DMS153 treated with DMSO at 0.1 percent for 48 hours (cell line): ENCODE results near the gene CLEC14A.

Source experiments
- DNase-seq: peaks from one replicate; lab custom pipeline; 2025; ENCODE audit not compliant: unreplicated experiment; lab: John Stamatoyannopoulos, UW

The CLEC14A gene

DNA sequence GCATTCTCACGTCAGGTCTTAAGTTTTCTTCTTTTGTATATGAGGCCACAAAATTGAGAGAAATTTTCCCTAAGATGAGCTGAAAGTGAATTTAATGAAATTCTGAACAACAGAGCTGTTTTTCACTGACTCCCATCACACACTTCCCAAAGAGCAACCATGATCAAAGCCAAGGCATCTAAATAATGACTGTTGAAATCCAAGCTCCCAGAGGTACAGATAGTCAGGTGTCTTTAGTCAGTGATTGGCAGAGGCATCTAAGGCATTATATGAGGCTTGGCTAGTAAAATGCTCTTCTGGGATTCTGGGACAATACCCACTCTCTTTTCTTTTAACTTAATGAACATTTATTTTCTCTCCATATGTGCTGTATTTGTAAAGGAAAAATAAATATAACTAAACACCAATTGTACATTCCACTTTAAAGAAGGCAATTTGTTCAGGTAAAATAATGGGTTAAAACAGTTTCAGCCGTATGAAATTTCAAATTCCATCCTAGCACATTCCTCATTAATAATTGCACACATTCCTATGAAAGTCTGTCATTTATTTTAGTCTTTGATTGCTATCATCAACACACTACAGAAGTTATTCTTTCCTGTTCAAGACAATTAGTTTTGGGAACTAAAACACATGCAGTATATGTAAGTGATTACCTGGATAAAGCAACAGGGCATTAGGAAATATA, 49.1 kb downstream of the CLEC14A start:
- peak; percentile 19 for DNase-seq

DNA sequence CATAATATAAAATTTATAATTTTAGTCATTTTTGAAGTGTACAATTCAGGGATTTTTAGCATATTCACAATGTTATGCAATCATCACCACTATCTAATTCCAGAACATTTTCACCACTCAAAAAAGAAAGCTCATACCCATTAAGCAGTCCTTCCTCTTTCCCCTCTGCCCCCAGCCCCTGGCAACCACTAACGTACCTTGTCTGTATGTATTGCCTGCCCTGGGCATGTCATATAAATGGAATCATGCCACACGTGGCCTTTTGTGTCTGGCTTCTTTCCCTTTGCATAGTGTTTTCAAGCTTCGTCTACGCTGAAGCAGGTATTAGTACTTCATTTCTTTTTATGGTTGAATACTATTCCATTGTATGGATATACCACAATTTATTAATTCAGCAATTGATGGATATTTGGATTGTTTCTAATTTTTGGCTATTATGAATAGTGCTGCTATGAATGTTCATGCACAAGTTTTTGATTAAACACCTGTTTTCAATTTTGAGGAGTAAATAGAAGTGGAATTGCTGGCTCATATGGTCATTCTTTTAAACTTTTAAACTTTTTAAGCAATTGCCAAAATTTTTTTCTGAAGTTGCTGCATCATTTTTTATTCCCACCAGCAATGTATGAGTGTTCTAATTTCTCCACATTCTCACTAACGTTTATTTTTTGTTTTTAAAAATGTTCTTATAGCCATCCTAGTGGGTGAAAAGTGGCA, 49.8 kb downstream of the CLEC14A start:
- DNase-seq = no peak

DNA sequence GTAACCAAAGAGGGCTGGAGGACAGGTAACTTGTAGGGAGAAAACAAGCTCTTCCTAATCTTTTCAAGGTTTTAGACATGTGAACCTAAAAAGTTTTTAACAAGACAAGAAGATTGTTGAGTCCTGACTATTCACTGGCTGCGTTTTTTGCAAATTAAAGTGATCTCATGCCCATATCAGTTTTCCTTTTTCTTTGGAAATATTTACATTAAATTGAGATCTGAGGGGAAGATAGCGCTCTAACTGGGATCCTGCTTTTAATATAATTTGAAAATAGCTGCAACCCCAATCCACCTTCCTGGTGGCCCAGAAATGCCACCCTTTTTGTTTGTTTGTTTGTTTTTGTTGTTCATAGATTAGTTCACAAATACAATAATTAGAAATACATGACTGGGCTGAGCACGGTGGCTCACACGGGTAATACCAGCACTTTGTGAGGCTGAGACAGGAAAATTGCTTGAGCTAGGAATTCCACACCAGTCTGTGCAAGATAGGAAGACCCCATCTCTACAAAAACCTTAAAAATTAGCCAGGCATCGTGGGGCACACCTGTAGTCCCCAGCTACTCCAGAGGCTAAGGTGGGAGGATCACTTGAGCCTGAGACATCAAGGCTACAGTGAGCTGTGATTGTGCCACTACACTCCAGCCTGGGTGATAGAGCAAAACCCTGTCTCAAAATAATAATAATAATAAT, 50.6 kb downstream of the CLEC14A start:
- no peak for DNase-seq

DNA sequence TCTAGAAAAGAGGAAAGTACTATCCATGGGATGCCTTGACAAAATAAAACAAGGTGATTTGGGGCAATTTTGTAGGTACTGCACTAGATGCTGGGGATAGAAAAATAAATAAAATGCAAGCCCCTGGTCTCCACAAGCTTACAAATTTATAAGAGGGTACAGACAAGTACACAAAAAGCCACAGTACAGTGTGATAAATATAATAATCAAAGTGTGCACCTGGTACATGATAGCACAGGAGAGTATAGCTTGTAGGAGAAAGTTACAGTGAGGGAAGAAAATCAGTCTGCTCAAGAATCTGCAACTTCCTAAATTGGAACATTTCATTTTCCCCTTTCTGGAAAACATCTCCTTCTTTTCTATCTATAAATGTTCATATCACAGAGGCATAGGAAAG, 51.2 kb downstream of the CLEC14A start:
- DNase-seq = no peak
